Fibroblast of lung (primary cell): ENCODE results near the gene LDHAL6A.

Experiments
- EZH2 ChIP-seq: IDR thresholded peaks from 2 replicates; pipeline ENCODE4 v1.5.1; 2012; ENCODE audit warnings: low read length, control low read depth, mild to moderate bottlenecking; ENCODE audit errors: missing control alignments
- TF ChIP-seq, protein P1 (sequence below), 2 donors: IDR thresholded peaks in 1 of 2; conservative IDR thresholded peaks in 1 of 2; 1 replicate in 1 of 2; 2 replicates in 1 of 2; pipeline ENCODE4 v1.5.1; 2011 to 2012; ENCODE audit warnings: low read length in 2 of 2, control low read depth in 1 of 2, inconsistent platforms in 1 of 2, low read depth in 1 of 2, mild to moderate bottlenecking in 1 of 2

DNA sequence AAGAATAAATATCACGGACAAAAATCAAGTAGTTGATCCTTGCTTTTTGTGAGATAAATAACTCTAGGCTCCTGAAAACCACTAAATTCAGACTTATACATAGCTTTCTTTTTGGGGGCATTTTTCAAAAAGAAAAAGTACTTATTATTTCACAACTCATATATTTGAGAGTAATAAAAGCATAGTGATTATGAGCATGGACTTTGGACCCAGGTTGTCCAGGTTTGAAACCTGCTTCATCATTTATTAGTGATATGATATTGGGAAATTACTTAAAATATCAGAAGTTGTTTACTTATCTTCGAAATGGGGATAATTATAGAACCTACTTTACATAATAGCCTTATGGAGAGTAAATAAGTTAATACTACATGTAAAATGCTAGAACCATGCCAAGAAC is 17.0 kb upstream of the LDHAL6A start:
- TF ChIP-seq, protein P1, sequence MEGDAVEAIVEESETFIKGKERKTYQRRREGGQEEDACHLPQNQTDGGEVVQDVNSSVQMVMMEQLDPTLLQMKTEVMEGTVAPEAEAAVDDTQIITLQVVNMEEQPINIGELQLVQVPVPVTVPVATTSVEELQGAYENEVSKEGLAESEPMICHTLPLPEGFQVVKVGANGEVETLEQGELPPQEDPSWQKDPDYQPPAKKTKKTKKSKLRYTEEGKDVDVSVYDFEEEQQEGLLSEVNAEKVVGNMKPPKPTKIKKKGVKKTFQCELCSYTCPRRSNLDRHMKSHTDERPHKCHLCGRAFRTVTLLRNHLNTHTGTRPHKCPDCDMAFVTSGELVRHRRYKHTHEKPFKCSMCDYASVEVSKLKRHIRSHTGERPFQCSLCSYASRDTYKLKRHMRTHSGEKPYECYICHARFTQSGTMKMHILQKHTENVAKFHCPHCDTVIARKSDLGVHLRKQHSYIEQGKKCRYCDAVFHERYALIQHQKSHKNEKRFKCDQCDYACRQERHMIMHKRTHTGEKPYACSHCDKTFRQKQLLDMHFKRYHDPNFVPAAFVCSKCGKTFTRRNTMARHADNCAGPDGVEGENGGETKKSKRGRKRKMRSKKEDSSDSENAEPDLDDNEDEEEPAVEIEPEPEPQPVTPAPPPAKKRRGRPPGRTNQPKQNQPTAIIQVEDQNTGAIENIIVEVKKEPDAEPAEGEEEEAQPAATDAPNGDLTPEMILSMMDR (conservative IDR thresholded peaks at IDR 0.05 in 1 of 2, IDR thresholded peaks at IDR 0.05 in 1 of 2; ENCODE audit: low read depth in 1 of 2, low read length in 2 of 2), result no peak
- no peak for TF ChIP-seq EZH2
